ENCODE data around the gene E2F7.

Gene E2F7

DNA sequence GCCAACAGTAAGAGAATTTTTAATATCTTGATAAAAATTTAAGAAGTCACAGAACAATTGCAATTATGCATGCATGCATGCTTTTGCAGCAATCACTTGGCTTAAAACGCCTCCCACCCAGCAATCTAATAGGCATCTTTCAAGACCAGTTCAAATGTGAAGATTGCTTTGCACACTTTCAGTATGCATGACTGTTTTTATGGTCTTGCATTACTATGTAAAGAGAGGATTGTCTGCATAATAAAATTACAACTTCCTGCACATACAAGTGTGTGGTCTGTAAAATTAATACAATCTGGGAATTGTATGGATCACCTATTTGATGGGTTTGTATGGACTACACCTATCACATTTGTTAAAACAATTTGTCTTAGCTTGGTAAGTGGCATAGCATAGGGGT, 48.8 kb downstream of the E2F7 start:
- DNase-seq (ENCODE audit: low spot score) = no peak

DNA sequence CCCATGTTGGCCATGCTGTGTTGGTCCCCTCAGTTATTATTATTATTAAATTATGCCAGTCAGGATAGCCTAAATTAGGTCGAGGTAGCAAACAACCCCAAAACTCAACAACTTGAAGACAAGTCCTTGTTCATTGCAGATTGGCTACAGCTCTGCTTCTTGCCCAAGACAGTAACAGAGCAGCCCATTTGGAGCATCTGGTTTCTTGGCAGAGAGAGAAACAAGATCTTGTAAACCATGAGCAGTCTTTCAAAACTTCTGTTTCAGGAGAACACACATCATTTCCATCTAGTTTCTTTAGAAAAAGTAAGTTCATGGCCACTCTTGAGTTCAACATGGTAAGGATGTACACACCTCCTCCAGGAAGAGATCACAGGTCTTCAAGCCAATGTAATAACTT, 52.3 kb downstream of the E2F7 start:
- no peak for DNase-seq (ENCODE audit: low spot score)

DNA sequence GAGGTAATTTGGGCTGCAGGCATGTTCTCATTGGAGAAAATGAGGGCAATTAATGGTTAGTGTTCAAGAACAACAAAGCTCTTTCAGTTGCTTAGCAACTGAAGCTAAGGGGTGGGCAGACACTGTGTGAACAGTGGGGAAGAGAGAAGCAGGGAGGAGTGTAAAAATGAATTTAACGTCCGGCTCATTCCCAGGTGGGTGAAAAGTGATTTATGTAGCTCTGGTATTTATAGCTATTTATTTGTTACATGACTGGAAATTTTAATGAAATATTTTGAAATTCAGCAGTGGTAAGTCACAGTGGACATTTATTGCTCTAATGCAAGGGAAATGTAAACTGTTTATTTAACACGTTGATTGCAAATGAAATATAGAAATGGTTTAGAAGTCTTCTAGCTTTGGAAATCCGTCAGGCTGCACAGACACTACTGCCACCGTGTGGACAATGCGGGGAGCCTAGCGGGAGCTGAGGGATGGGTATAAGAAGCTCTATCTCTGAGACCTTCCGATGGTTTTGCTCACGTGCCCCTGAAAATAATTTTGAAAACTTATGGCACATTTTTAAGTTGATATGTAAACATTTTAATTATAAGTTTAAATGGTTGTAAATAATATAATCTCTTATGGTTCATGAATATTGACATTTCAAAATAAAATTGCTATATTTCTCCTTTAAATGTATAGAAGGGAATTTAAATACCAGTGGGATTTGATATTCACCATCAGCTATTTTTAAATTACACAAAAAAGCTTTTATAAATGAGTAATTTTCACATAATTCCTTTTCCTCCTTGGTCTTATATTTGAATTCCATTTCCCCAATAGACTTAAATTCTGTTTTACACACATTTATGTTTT, 54.4 kb downstream of the E2F7 start:
- peak; percentile 71 for DNase-seq (ENCODE audit: low spot score)

- no peak for DNase-seq (ENCODE audit: low spot score)
These were observed 57.9 kb downstream of the E2F7 start for GRCh38 chr12:77007476-77007875.

DNA sequence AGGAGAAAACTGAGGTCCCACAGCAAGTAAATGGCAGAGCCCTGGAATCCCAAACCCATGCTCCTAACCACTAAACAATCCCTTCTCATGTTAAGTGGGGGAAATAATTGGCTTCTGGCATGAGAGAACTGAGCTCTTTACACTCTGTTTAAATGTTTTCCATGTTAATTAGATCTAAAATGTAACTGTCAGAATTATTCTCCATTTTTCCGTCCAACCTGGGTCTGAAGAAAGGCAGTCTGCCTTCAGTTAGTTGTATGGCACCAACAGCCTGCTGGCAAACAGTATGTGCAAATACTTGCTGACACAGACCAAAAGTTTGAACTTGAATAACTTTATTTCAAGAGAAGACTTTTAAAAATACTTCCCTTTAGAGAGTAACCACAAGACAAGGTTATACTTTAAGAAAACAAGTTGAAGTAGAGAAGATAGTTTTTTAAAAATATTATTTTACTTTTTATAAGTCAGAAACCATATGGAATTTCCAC, 59.7 kb downstream of the E2F7 start:
- DNase-seq (ENCODE audit: low spot score) = no peak

DNA sequence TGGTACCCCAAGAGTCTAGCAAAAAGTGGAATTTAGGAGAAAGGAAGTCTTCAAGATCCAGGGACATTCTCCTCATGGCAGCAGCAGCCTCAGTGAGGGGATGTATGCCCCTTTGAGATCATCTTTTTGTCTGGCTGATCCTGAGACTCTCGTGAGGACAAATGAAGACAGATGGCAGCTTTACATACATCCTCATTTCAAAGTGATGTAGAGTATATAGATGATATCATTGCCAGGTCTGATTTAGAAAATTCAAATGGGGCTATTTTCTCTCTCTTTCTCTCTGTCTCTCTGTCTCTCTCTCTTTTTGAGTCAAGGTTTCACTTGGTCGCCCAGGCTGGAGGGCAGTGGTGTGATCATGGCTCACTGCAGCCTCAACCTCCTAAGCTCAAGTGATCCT, 61.5 kb downstream of the E2F7 start:
- DNase-seq (ENCODE audit: low spot score) = no peak

- peak; percentile 17 for DNase-seq (ENCODE audit: low spot score)
These were observed 62.1 kb downstream of the E2F7 start for GRCh38 chr12:77003246-77003645.

- DNase-seq (ENCODE audit: low spot score) = no peak
These were observed 63.0 kb downstream of the E2F7 start for GRCh38 chr12:77002382-77002781.

DNA sequence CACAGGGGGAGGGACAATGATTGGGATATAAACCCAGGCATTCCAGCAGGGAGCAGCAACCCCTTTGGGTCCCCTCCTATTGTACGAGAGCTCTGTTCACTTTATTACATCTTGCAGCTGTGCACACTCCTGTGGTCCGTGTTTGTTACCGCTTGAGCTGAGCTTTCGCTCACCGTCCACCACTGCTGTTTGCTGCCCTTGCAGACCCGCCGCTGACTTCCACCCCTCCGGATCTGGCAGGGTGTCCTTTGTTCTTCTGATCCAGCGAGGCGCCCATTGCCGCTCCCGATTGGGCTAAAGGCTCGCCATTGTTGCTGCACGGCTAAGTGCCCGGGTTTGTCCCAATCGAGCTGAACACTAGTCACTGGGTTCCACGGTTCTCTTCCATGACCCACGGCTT, 64.1 kb downstream of the E2F7 start:
- DNase-seq (ENCODE audit: low spot score) = no peak

DNA sequence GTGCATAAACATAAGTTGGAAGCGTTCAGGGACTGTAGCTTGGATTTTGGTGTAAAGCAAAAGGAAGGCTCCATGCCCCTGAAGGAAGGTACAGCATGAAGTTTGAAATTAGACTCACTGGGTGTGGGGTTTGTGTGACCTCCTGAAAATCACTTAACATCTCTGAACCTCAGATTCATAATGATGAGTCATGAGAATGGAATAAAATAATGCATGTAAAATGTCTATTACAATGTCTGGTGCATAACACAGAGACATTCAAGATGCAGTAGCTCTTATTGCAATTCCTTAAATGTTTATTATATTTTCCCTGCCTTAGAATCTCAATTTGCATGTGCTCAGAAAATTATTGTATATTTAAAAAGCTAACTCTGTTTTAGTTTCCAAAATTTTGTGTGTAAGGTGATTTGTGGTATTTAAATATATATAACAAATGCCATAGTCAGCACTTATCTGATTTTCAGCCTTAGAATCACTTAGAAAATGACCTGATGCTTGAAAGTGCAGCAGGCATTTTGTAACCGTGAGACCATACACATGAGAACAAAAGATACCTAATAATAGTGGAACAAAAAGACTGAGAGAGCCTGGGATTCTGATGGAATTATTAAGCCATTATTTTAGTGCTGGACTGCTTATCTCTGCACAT, 66.3 kb downstream of the E2F7 start:
- no peak for DNase-seq (ENCODE audit: low spot score)

- DNase-seq (ENCODE audit: low spot score) = no peak
These were observed 67.0 kb downstream of the E2F7 start for GRCh38 chr12:76998386-76998785.

DNA sequence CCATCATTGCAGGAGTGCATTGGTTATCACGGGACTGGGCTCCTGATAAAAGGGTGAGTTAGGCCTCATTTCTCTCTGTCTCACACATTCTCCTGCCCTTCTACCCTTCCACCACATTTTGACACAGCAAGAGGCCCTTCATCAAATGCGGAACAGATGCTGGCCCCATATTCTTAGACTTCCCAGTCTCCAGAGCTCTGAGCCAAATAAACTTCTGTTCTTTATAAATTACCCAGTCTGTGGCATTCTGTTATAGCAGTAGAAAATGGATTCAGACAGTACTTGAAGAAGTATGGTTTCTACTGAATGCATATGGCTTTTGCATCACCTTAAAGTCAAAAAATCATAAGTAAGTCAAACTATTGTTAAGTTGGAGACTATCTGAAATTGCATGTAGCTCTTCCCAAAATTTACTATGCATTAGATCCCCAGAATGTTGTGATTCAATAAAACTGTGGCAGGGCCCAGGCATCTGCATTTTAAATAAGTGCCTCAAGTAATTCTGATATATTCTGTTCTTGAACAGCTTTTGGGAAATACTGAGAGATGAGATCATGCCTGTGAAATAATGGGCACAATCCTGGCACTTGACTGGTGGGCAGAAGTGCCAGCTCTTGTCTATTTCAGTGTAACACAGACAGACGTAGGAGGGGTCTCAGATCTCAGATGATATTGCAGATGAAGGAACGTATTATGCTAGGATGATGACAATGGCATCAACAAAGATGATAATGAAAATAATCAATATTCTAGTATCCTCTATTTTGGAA, 68.2 kb downstream of the E2F7 start:
- no peak for DNase-seq (ENCODE audit: low spot score)

- no peak for DNase-seq (ENCODE audit: low spot score)
These were observed 74.7 kb downstream of the E2F7 start for GRCh38 chr12:76990716-76991115.

GRCh38 chr12:76984566-76984965, 80.8 kb downstream of the E2F7 start:
- no peak for DNase-seq (ENCODE audit: low spot score)

DNA sequence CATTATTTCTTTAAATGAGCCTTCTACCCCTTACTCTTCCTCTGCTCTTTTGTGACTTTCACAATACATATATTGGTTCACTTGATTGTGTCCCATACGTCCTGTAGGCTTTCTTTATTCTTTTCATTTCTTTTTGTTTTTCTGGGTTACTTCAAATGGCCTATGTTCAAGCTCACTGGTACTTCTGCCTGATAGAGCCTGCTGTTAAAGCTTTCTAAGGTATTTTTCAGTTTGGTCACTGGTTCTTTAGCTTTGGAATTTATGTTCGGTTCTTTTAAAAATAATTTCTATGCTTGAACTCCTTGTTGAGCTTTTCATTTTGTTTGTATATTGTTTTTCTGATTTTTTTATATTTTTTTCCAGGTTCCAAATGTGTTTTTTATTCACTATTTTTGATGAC, 81.9 kb downstream of the E2F7 start:
- DNase-seq (ENCODE audit: low spot score) = no peak

DNA sequence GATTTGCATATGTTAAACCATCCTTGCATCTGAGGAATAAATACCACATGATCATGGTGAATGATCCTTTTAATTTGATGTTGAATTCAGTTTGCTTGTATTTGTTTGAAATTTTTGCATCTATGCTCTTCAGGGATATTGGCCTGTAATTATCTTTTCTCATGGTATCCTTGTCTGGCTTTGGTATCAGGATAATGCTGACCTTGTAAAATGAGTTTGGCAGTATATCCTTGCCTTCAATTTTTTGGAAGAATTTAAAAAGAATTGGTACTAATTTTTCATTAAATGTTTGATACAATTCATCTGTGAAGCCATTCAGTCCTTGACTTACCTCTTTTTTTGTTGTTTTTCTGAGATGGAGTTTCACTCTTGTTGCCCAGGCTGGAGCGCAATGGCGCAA, 85.2 kb downstream of the E2F7 start:
- DNase-seq (ENCODE audit: low spot score) = no peak

- no peak for DNase-seq (ENCODE audit: low spot score)
These were observed 88.5 kb downstream of the E2F7 start for GRCh38 chr12:76976777-76977382.
